Measurements from ENCODE around the gene DAZAP2. TPM values are rescaled to one million over a fixed set of nuclear protein-coding genes. Genes with fewer than 3 reads are reported as not detected.
A peak's percentile ranks its signal among the peaks of the same experiment; 100 is the strongest.

DAZAP2 gene
- total and polyA plus RNA-seq, 9 of the 15 experiments (the other 6 are each of a cell fraction or from before 2014, with no cell fraction given) = 116 to 668 (median 227) TPM

DNA sequence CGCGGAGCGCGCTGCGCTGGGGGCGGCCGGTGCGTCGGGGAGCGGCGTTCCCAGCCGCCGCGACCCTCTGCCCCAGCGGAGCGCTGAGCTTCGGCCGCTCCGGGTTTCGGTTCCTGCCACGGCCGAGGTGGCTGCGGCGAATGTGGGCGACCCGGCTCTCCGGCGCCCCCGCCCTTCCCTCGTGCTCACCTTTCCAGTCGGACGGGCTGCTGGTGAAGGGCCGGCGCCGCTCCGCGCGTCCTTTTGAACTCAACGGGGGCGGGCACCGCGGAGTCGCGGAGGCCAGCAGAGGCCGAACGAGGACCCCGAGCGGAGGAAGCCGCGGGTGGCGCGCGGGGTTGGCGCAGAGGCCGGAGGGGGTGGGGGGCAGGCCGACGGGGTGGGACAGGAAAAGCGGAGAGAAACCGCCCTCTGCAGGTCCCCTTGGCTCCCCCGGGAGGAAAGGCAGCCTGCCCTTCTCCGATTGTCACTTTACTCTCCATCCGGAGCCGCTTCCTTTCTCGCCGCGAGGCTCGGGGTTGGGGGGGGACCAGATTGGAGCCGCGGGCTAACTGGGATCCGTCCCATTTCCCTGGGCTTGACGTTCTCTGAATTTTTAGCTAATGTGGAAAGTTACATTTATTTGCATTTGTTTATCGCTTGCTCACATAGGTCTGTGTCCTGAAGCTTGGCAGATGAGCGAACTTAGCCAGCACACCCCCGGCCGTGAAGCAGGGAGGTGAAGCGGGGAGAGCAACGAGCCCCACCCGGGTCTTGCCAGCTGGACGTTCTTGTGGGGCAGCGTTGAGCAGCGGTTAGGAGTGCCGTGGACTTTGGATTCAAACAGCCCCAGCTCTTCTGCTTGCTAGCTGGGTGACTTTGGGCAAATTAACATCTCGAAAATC lies 31.7 kb downstream of the DAZAP2 start, which contains the start of gene SMAGP (continued):
- TF ChIP-seq, protein P1, sequence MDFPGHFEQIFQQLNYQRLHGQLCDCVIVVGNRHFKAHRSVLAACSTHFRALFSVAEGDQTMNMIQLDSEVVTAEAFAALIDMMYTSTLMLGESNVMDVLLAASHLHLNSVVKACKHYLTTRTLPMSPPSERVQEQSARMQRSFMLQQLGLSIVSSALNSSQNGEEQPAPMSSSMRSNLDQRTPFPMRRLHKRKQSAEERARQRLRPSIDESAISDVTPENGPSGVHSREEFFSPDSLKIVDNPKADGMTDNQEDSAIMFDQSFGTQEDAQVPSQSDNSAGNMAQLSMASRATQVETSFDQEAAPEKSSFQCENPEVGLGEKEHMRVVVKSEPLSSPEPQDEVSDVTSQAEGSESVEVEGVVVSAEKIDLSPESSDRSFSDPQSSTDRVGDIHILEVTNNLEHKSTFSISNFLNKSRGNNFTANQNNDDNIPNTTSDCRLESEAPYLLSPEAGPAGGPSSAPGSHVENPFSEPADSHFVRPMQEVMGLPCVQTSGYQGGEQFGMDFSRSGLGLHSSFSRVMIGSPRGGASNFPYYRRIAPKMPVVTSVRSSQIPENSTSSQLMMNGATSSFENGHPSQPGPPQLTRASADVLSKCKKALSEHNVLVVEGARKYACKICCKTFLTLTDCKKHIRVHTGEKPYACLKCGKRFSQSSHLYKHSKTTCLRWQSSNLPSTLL (IDR thresholded peaks at IDR 0.05) = no peak
- no peak for TF ChIP-seq JUN (IDR thresholded peaks at IDR 0.05; ENCODE audit: borderline replicate concordance, low read depth, low read length)
- no peak for TF ChIP-seq JUN (CRISPR knock-in tag; IDR thresholded peaks at IDR 0.05; ENCODE audit: borderline replicate concordance)
- no peak for TF ChIP-seq NFYB (IDR thresholded peaks at IDR 0.05; ENCODE audit: extremely low read depth, insufficient read length)
- TF ChIP-seq, protein P2, sequence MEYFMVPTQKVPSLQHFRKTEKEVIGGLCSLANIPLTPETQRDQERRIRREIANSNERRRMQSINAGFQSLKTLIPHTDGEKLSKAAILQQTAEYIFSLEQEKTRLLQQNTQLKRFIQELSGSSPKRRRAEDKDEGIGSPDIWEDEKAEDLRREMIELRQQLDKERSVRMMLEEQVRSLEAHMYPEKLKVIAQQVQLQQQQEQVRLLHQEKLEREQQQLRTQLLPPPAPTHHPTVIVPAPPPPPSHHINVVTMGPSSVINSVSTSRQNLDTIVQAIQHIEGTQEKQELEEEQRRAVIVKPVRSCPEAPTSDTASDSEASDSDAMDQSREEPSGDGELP (CRISPR knock-in tag; IDR thresholded peaks at IDR 0.05; ENCODE audit: borderline replicate concordance) = peak; percentile 46; the same call in 1 of the 2 replicates
- TF ChIP-seq MAFG (tag; conservative IDR thresholded peaks at IDR 0.05) = no peak
- no peak for TF ChIP-seq RAD51 (IDR thresholded peaks at IDR 0.05; ENCODE audit: borderline replicate concordance, low read depth)
- TF ChIP-seq TCF7L2 (IDR thresholded peaks at IDR 0.05; ENCODE audit: low read depth, low read length) = no peak
- TF ChIP-seq SMARCB1 (IDR thresholded peaks at IDR 0.05; ENCODE audit: insufficient read length, low read depth) = no peak
- TF ChIP-seq ZNF668 (CRISPR knock-in tag; IDR thresholded peaks at IDR 0.05) = no peak
- TF ChIP-seq ZNF764 (CRISPR knock-in tag; IDR thresholded peaks at IDR 0.05; ENCODE audit: low read depth) = no peak
- TF ChIP-seq, protein P3, sequence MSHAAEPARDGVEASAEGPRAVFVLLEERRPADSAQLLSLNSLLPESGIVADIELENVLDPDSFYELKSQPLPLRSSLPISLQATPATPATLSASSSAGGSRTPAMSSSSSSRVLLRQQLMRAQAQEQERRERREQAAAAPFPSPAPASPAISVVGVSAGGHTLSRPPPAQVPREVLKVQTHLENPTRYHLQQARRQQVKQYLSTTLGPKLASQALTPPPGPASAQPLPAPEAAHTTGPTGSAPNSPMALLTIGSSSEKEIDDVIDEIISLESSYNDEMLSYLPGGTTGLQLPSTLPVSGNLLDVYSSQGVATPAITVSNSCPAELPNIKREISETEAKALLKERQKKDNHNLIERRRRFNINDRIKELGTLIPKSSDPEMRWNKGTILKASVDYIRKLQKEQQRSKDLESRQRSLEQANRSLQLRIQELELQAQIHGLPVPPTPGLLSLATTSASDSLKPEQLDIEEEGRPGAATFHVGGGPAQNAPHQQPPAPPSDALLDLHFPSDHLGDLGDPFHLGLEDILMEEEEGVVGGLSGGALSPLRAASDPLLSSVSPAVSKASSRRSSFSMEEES (CRISPR knock-in tag; IDR thresholded peaks at IDR 0.05) = no peak
- no peak for TF ChIP-seq POLR2AphosphoS5 (IDR thresholded peaks at IDR 0.05; ENCODE audit: control insufficient read depth, insufficient read depth, low read depth, low read length)
- TF ChIP-seq ZC3H11A (IDR thresholded peaks at IDR 0.05; ENCODE audit: low read depth, low read length) = no peak
- TF ChIP-seq ZNF561 (CRISPR knock-in tag; conservative IDR thresholded peaks at IDR 0.05) = no peak
- TF ChIP-seq, protein P4, sequence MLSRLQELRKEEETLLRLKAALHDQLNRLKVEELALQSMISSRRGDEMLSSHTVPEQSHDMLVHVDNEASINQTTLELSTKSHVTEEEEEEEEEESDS (CRISPR knock-in tag; IDR thresholded peaks at IDR 0.05) = no peak
- no peak for TF ChIP-seq FOXJ2 (tag; IDR thresholded peaks at IDR 0.05)
- no peak for TF ChIP-seq CBX8 (IDR thresholded peaks at IDR 0.05; ENCODE audit: borderline replicate concordance, extremely low read depth, low read depth, low read length, poor library complexity, severe bottlenecking)
- TF ChIP-seq, protein P5, sequence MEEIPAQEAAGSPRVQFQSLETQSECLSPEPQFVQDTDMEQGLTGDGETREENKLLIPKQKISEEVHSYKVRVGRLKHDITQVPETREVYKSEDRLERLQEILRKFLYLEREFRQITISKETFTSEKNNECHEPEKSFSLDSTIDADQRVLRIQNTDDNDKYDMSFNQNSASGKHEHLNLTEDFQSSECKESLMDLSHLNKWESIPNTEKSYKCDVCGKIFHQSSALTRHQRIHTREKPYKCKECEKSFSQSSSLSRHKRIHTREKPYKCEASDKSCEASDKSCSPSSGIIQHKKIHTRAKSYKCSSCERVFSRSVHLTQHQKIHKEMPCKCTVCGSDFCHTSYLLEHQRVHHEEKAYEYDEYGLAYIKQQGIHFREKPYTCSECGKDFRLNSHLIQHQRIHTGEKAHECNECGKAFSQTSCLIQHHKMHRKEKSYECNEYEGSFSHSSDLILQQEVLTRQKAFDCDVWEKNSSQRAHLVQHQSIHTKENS (CRISPR knock-in tag; IDR thresholded peaks at IDR 0.05) = no peak
- TF ChIP-seq GABPB1 (CRISPR knock-in tag; IDR thresholded peaks at IDR 0.05) = peak; percentile 23; the same call in 1 of the 2 replicates
- TF ChIP-seq PHB2 (IDR thresholded peaks at IDR 0.05; ENCODE audit: low read depth) = no peak
- 0 out of 2 replicates have a peak, but pooled peaks have one; percentile 11 for TF ChIP-seq MTA1 (IDR thresholded peaks at IDR 0.05; ENCODE audit: borderline replicate concordance)

Data from K562 (cell line).